SK-N-DZ (cell line): ENCODE measurements around the gene RALGAPA1.
A peak's percentile ranks its signal among the peaks of the same experiment; 100 is the strongest.
"Not testable (repeated sequence)": the region's sequence is repeated elsewhere in the genome, so short reads cannot be mapped to it uniquely, and the experiment has no call there.

Experiments used
- DNase-seq: peaks from one replicate; pipeline ENCODE4 v3.0.0-alpha.2; 2015; ENCODE audit warnings: low spot score

Gene RALGAPA1

GRCh38 chr14:35699791-35700444 is 109.2 kb downstream of the RALGAPA1 start:
- DNase-seq = no peak

GRCh38 chr14:35696575-35696974 is 112.5 kb downstream of the RALGAPA1 start:
- DNase-seq = no peak

- no peak for DNase-seq
These were observed 113.0 kb downstream of the RALGAPA1 start for GRCh38 chr14:35696119-35696518.

- DNase-seq = no peak
These were observed 113.4 kb downstream of the RALGAPA1 start for GRCh38 chr14:35695647-35696046.

- DNase-seq = no peak
These were observed 114.0 kb downstream of the RALGAPA1 start for GRCh38 chr14:35695072-35695471.

GRCh38 chr14:35689000-35689460 is 120.1 kb downstream of the RALGAPA1 start:
- no peak for DNase-seq

- no peak for DNase-seq
These were observed 120.8 kb downstream of the RALGAPA1 start for GRCh38 chr14:35688126-35688826.

GRCh38 chr14:35687335-35687939 is 121.7 kb downstream of the RALGAPA1 start:
- peak; percentile 65 for DNase-seq

GRCh38 chr14:35683688-35684087 is 125.4 kb downstream of the RALGAPA1 start:
- DNase-seq = not testable (repeated sequence)

GRCh38 chr14:35682802-35683201 is 126.3 kb downstream of the RALGAPA1 start:
- DNase-seq = no peak

GRCh38 chr14:35678403-35679028 is 130.6 kb downstream of the RALGAPA1 start:
- DNase-seq = no peak

GRCh38 chr14:35669782-35670181 is 139.3 kb downstream of the RALGAPA1 start:
- no peak for DNase-seq

GRCh38 chr14:35666429-35667043 is 142.6 kb downstream of the RALGAPA1 start:
- no peak for DNase-seq

DNA sequence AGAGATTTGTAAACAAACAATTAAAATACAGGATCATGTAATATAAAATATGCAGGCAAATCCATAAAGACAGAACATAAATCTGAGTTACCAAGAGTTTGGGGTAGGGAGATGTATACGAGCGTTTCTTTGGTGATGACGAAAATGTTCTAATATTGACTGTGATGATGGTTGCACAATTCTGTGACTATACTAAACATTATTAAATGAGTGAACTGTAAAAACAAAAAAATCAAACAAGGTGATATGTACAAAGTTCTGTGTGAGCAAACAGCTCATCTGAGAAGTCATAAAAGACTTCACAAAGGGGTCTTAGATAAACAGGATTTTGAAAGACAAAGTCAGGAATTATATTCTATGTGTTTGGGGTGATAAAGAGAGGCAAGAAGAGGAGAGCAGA is 147.2 kb downstream of the RALGAPA1 start:
- DNase-seq = no peak

DNA sequence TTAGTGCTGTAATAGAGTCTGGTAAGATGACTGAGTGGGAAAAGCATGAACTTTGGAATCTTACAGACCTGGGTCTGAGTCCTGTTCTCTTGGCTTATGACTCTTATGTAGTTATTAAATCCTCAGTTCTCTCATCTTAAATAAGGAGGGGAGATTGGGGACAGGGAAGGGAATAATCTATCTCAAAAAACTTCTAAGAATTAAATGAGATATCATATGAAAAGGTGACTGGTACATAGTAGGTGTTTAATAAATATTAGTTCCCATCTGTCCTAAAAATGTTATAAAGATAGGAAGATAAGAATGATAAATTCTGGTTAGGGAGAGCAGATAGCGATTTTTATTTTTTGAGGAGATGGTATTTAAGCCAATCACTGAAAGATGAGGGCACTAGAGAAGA is 156.1 kb downstream of the RALGAPA1 start:
- DNase-seq = no peak

DNA sequence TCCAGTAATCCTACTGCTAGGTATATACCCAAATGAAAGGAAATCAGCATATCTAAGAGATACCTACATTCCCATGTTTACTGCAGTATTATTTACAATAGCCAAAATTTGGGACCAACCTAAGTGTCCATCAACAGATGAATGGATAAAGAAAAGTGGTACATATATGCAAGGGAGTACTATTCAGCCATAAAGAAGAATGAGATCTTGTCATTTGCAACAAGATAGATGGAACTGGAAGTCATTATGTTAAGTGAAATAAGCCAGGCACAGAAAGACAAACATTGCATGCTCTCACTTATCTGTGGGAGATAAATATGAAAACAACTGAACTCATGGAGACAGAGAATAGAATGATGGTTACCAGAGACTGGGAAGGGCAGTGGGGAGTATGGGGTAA is 165.6 kb downstream of the RALGAPA1 start:
- DNase-seq = no peak

DNA sequence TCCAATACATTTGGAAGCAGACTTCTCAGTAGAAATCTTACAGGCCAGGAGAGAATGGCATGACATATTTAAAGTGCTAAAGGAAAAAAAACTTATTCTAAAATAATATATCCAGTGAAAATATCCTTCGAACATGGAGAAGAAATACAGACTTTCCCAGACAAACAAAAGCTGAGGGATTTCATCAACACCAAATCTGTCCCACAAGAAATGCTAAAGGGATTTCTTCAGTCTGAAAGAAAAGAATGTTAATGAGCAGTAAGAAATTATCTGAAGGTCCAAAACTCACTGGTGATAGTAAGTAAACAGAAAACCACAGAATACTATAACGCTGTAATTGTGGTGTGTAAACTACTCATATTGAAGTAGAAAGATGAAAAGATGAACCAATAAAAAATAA is 171.2 kb downstream of the RALGAPA1 start:
- no peak for DNase-seq

DNA sequence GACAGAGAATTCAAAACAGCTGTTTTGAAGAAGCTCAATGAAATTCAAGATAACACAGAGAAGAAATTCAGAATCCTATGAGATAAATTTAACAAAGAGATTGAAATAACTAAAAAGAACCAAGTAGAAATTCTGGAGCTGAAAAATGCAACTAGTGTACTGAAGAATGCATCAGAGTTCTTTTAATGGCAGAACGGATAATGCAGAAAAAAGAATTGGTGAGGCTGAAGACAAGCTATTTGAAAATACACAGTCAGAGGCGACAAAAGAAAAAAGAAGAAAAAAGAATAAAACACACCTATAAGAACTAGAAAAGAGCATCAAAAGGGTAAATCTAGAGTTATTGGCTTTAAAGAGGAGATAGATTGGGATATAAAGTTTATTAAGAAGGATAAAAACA is 171.8 kb downstream of the RALGAPA1 start:
- DNase-seq = no peak

DNA sequence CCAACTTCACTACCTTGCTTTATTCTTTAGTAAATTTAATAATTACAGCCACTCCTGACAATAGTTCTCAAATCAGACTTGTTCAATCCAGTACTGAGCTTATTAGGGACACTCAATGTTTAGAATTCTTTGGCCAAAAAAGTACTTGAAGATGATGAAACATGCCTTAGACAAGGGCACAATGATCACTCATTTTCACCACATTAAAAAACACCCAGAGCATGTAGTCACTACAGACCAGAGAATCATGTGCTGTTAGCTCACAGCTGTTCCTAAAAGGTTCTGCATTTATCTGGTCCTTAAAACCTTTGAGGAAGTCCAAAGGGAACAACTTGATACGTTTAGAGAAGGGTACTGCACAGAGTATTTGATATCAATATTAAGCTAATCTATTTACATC is 176.4 kb downstream of the RALGAPA1 start:
- DNase-seq = no peak

DNA sequence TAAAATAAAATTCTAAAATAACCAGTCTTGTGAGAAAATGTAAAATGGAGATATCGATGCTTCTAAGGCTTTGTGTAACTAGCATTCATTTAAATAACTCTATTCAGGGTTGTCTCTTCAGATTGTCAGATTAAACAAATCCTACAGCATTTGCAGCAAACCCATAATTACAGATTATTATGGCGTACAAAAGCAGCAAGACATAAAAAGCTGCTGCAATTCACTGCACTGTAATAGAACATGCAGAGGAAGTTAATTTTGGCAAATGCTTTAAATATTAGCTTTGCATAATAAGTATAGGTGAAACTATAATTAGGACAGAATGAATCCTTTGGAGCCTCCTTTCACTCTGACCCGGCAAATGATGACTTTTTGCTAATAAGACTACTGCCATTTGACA is 176.8 kb downstream of the RALGAPA1 start:
- no peak for DNase-seq

- no peak for DNase-seq
These were observed 177.9 kb downstream of the RALGAPA1 start for GRCh38 chr14:35631071-35631805.
